Stomach (tissue), 4 donors: ENCODE results near the gene DHRS4L2.
"Not testable (repeated sequence)": the region's sequence is repeated elsewhere in the genome, so short reads cannot be mapped to it uniquely, and the experiment has no call there.

Source experiments
- EP300 ChIP-seq: sonication (generic); formaldehyde crosslinking; IDR thresholded peaks from one replicate; pipeline ENCODE4 v1.6.1; 2017; ENCODE audit warnings: antibody characterized with exemption
- POLR2A ChIP-seq, 4 donors: fragments of 450-650 bp; IDR thresholded peaks; one replicate each; pipeline ENCODE4 v1.6.1; 2016; ENCODE audit warnings: antibody characterized with exemption in 4 of 4, control low read depth in 2 of 4, mild to moderate bottlenecking in 1 of 4, moderate library complexity in 1 of 4
- POLR2AphosphoS5 ChIP-seq, 3 donors: sonication (generic); formaldehyde crosslinking; IDR thresholded peaks; one replicate each; pipeline ENCODE4 v1.6.1; 2016; ENCODE audit warnings: antibody characterized with exemption in 3 of 3
- TF ChIP-seq, protein P1 (sequence below), 7 experiments: fragments of 450-650 bp in 4 of 7; fragments of 200-600 bp in 3 of 7; sonication (generic) in 3 of 7; IDR thresholded peaks; one replicate each; pipeline ENCODE4 v1.5.1; 2016 to 2019; ENCODE audit warnings: antibody characterized with exemption in 7 of 7, control low read depth in 2 of 7, mild to moderate bottlenecking in 1 of 7

DNA sequence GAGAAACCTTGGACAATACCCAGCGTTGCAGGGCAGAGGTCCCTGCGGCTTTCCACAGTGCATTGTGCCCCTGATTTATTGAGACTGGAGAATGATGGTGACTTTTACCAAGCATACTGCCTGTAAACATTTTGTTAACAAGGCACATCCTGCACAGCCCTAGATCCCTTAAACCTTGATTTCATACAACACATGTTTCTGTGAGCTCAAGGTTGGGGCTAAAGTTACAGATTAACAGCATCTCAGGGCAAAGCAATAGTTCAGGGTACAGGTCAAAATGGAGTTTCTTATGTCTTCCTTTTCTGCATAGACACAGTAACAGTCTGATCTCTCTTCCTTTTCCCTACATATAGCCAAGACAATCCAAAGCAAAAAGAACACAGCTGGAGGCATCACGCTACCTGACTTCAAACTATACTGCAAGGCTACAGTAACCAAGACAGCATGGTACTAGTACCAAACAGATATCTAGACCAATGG is 36.2 kb downstream of the DHRS4L2 start:
- not testable (repeated sequence) for TF ChIP-seq EP300; POLR2AphosphoS5 (IDR thresholded peaks at IDR 0.05); POLR2A (IDR thresholded peaks at IDR 0.05)
- TF ChIP-seq, protein P1, sequence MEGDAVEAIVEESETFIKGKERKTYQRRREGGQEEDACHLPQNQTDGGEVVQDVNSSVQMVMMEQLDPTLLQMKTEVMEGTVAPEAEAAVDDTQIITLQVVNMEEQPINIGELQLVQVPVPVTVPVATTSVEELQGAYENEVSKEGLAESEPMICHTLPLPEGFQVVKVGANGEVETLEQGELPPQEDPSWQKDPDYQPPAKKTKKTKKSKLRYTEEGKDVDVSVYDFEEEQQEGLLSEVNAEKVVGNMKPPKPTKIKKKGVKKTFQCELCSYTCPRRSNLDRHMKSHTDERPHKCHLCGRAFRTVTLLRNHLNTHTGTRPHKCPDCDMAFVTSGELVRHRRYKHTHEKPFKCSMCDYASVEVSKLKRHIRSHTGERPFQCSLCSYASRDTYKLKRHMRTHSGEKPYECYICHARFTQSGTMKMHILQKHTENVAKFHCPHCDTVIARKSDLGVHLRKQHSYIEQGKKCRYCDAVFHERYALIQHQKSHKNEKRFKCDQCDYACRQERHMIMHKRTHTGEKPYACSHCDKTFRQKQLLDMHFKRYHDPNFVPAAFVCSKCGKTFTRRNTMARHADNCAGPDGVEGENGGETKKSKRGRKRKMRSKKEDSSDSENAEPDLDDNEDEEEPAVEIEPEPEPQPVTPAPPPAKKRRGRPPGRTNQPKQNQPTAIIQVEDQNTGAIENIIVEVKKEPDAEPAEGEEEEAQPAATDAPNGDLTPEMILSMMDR (IDR thresholded peaks at IDR 0.05) = not testable (repeated sequence)
